OCI-LY3 (cell line): Measurements from ENCODE around the gene RFTN1.

Experiments
- H2AFZ ChIP-seq: fragments of 200-600, 300-600 bp; shearing (Covaris generic); 2 replicates; pipeline ENCODE4 v1.6.0; 2014; ENCODE audit warnings: antibody characterized with exemption, low read depth, low read length
- H3K27ac ChIP-seq: fragments of 200-600, 300-600 bp; sonication (generic); 2 replicates; pipeline ENCODE4 v1.5.1; 2014; ENCODE audit warnings: mild to moderate bottlenecking, low read length, moderate library complexity, mixed read lengths
- H3K27me3 ChIP-seq: fragments of 200-600, 300-600 bp; sonication (generic); 2 replicates; pipeline ENCODE4 v1.6.1; 2014; ENCODE audit warnings: low read depth, low read length, mixed read lengths
- H3K36me3 ChIP-seq: fragments of 200-600, 300-600 bp; sonication (generic); replicated peaks from 2 replicates; pipeline ENCODE3; 2014; ENCODE audit warnings: low read depth, low read length, mixed read lengths
- H3K4me1 ChIP-seq: fragments of 300-600, 200-600 bp; sonication (generic); 2 replicates; pipeline ENCODE4 v1.6.1; 2014; ENCODE audit warnings: low read length, mixed read lengths
- H3K4me2 ChIP-seq: fragments of 200-600, 300-600 bp; sonication (generic); 2 replicates; pipeline ENCODE4 v1.6.1; 2014; ENCODE audit warnings: low read length, mixed read lengths
- H3K4me3 ChIP-seq: fragments of 300-600, 200-600 bp; sonication (generic); 2 replicates; pipeline ENCODE4 v1.5.1; 2014; ENCODE audit warnings: antibody characterized with exemption, mild to moderate bottlenecking, low read length, moderate library complexity
- H3K79me2 ChIP-seq: fragments of 300-600, 200-600 bp; shearing (Covaris generic); 2 replicates; pipeline ENCODE4 v1.6.1; 2014; ENCODE audit warnings: mild to moderate bottlenecking, low read length, mixed read lengths
- H3K9ac ChIP-seq: fragments of 300-600, 200-600 bp; shearing (Covaris generic); 2 replicates; pipeline ENCODE4 v1.6.0; 2014; ENCODE audit warnings: mild to moderate bottlenecking, low read length, moderate library complexity
- H3K9me3 ChIP-seq: fragments of 200-600, 300-600 bp; shearing (Covaris generic); 2 replicates; pipeline ENCODE4 v1.6.1; 2014; ENCODE audit warnings: low read length, mixed read lengths; ENCODE audit not compliant: insufficient read depth
- H4K20me1 ChIP-seq: fragments of 200-600, 300-600 bp; sonication (generic); 2 replicates; pipeline ENCODE4 v1.6.1; 2016; ENCODE audit warnings: low read length, mixed read lengths; ENCODE audit not compliant: insufficient read depth
- CTCF ChIP-seq: fragments of 200-600, 300-600 bp; sonication (generic); IDR thresholded peaks from 2 replicates; pipeline ENCODE4 v1.5.1; 2014; ENCODE audit warnings: antibody characterized with exemption, low read length, low read depth
- EZH2phosphoT487 ChIP-seq: fragments of 200-600 bp; shearing (Covaris generic); IDR thresholded peaks from 2 replicates; pipeline ENCODE4 v1.6.1; 2018; ENCODE audit warnings: antibody characterized with exemption, mixed run types, low read depth

RFTN1 gene

GRCh38 chr3:16300881-16301359, 212.6 kb downstream of the RFTN1 start:
- H3K9me3 ChIP-seq, result no peaks in the 10 kb centered on the region
- no peak overlapping the region for H2AFZ ChIP-seq
- H3K4me1 ChIP-seq, result no peaks in the 10 kb centered on the region
- no peak overlapping the region for H3K27ac ChIP-seq
- H3K79me2 ChIP-seq, result no peaks in the 10 kb centered on the region
- TF ChIP-seq CTCF, result no peak
- TF ChIP-seq EZH2phosphoT487, result no peak
- no peak overlapping the region for H3K4me2 ChIP-seq
- H3K4me3 ChIP-seq, result no peak overlapping the region
- H4K20me1 ChIP-seq, result no peaks in the 10 kb centered on the region
- H3K27me3 ChIP-seq, result no peaks in the 10 kb centered on the region
- peaks cover 39% of the 10 kb centered on the region for H3K36me3 ChIP-seq
- no peak overlapping the region for H3K9ac ChIP-seq

GRCh38 chr3:16300307-16300706, 213.2 kb downstream of the RFTN1 start:
- Histone ChIP-seq H3K27me3 (no peaks in the 10 kb centered on the region), H3K4me3 (no peak overlapping the region), H3K36me3 (peaks cover 44% of the 10 kb centered on the region), H4K20me1 (no peaks in the 10 kb centered on the region), H3K9me3 (no peaks in the 10 kb centered on the region), H3K27ac (no peak overlapping the region), H3K4me1 (no peaks in the 10 kb centered on the region), H3K9ac (no peak overlapping the region), H2AFZ (no peak overlapping the region), H3K79me2 (no peaks in the 10 kb centered on the region), H3K4me2 (no peak overlapping the region)
- TF ChIP-seq CTCF (no peak), EZH2phosphoT487 (no peak)

GRCh38 chr3:16299746-16300145, 213.8 kb downstream of the RFTN1 start:
- no peaks in the 10 kb centered on the region for H3K4me1 ChIP-seq
- no peaks in the 10 kb centered on the region for H3K9me3 ChIP-seq
- no peaks in the 10 kb centered on the region for H3K79me2 ChIP-seq
- H3K27me3 ChIP-seq, result no peaks in the 10 kb centered on the region
- no peak overlapping the region for H3K4me3 ChIP-seq
- H3K9ac ChIP-seq, result no peak overlapping the region
- H2AFZ ChIP-seq, result no peak overlapping the region
- H3K36me3 ChIP-seq, result peaks cover 48% of the 10 kb centered on the region
- H3K4me2 ChIP-seq, result no peak overlapping the region
- no peak for TF ChIP-seq CTCF
- no peak for TF ChIP-seq EZH2phosphoT487
- H3K27ac ChIP-seq, result no peak overlapping the region
- H4K20me1 ChIP-seq, result no peaks in the 10 kb centered on the region

- H3K36me3 ChIP-seq, result peaks cover 51% of the 10 kb centered on the region
- H3K4me1 ChIP-seq, result no peaks in the 10 kb centered on the region
- H3K4me2 ChIP-seq, result no peak overlapping the region
- no peaks in the 10 kb centered on the region for H3K9me3 ChIP-seq
- no peaks in the 10 kb centered on the region for H3K79me2 ChIP-seq
- no peak for TF ChIP-seq EZH2phosphoT487
- no peak for TF ChIP-seq CTCF
- no peak overlapping the region for H2AFZ ChIP-seq
- H3K9ac ChIP-seq, result no peak overlapping the region
- no peak overlapping the region for H3K27ac ChIP-seq
- H3K4me3 ChIP-seq, result no peak overlapping the region
- no peaks in the 10 kb centered on the region for H3K27me3 ChIP-seq
- H4K20me1 ChIP-seq, result no peaks in the 10 kb centered on the region
Measured at GRCh38 chr3:16298891-16299290, 214.6 kb downstream of the RFTN1 start.
